ENCODE data around the gene SPEM3.

DNA sequence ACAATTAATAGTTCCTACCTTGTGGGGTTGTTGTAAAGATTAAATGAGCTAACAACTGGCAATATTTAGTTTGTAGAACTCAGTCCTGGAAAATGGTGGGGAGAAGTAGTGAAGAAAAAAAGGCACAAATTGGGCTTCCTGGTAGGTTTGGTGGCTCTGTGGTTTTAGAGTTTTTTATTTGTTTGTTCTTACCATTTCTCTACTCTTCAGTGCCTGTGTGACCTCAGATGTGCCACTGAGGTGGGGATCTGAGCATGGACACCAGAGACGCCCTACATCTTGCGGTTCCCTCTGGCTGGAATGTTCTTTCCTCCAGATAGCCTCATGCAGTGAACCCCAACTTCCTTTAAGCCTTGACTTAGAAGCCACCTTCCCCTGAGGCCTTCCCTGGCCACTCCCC is 43.1 kb downstream of the SPEM3 start:
- TF ChIP-seq POLR2A (IDR thresholded peaks at IDR 0.05) (no peak), POLR2AphosphoS5 (IDR thresholded peaks at IDR 0.05) (no peak)
- TF ChIP-seq, protein P1, sequence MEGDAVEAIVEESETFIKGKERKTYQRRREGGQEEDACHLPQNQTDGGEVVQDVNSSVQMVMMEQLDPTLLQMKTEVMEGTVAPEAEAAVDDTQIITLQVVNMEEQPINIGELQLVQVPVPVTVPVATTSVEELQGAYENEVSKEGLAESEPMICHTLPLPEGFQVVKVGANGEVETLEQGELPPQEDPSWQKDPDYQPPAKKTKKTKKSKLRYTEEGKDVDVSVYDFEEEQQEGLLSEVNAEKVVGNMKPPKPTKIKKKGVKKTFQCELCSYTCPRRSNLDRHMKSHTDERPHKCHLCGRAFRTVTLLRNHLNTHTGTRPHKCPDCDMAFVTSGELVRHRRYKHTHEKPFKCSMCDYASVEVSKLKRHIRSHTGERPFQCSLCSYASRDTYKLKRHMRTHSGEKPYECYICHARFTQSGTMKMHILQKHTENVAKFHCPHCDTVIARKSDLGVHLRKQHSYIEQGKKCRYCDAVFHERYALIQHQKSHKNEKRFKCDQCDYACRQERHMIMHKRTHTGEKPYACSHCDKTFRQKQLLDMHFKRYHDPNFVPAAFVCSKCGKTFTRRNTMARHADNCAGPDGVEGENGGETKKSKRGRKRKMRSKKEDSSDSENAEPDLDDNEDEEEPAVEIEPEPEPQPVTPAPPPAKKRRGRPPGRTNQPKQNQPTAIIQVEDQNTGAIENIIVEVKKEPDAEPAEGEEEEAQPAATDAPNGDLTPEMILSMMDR (IDR thresholded peaks at IDR 0.05) = no peak
